ENCODE results near the gene LILRA6. TPM values are rescaled to one million over a fixed set of nuclear protein-coding genes. Genes with fewer than 3 reads are reported as not detected.
"Not testable (repeated sequence)": the region's sequence is repeated elsewhere in the genome, so short reads cannot be mapped to it uniquely, and the experiment has no call there.

Gene LILRA6
- total and polyA plus RNA-seq, 3 donors from 2014 or later = 0.37 to 2.7 (median 1.5) TPM

- DNase-seq = peak; percentile 78
- Histone ChIP-seq H3K27ac (peak overlapping the region; percentile 47 to 75), H3K9me3 (no peaks in the 10 kb centered on the region), H3K27me3 (no peaks in the 10 kb centered on the region), H3K4me1 (peaks cover 64% of the 10 kb centered on the region), H3K4me3 (no peak overlapping the region), H3K36me3 (ENCODE audit: low read depth, missing control alignments) (no peaks in the 10 kb centered on the region)
- intact Hi-C loops (cut with DNase I; ENCODE audit: low total_unique reads) = no loop called here
- no peak for TF ChIP-seq POLR2A (IDR thresholded peaks at IDR 0.05)
- TF ChIP-seq, protein P1, sequence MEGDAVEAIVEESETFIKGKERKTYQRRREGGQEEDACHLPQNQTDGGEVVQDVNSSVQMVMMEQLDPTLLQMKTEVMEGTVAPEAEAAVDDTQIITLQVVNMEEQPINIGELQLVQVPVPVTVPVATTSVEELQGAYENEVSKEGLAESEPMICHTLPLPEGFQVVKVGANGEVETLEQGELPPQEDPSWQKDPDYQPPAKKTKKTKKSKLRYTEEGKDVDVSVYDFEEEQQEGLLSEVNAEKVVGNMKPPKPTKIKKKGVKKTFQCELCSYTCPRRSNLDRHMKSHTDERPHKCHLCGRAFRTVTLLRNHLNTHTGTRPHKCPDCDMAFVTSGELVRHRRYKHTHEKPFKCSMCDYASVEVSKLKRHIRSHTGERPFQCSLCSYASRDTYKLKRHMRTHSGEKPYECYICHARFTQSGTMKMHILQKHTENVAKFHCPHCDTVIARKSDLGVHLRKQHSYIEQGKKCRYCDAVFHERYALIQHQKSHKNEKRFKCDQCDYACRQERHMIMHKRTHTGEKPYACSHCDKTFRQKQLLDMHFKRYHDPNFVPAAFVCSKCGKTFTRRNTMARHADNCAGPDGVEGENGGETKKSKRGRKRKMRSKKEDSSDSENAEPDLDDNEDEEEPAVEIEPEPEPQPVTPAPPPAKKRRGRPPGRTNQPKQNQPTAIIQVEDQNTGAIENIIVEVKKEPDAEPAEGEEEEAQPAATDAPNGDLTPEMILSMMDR (IDR thresholded peaks at IDR 0.05) = no peak
- WGBS, 2 donors = 63 to 76% methylated on average over 17 to 18 of the region's 18 CpGs
Measured at GRCh38 chr19:54207983-54208783, 34.4 kb downstream of the LILRA6 start.

DNA sequence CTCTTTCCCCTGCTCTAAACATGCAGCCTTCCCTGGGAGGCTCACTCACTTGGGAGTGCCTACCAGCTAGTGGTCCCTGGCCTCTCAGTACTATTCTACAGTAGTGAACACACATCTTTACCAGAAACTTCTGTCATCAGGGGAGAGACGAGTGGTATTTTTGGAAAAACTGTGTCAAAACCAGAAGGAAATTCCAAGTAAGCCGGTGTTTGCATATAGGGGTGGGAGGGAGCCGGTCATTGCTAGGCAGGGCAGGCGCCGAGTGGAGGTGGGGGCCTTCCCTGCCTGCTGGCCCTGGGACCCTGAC, 35.0 kb downstream of the LILRA6 start:
- TF ChIP-seq, protein P1 (IDR thresholded peaks at IDR 0.05) = no peak
- TF ChIP-seq POLR2A (IDR thresholded peaks at IDR 0.05) = no peak
- no peak overlapping the region for H3K4me3 ChIP-seq
- H3K9me3 ChIP-seq = no peaks in the 10 kb centered on the region
- H3K36me3 ChIP-seq (ENCODE audit: low read depth, missing control alignments) = no peaks in the 10 kb centered on the region
- WGBS, 2 donors = 60 to 71% methylated on average over 5 of the region's 5 CpGs
- no peaks in the 10 kb centered on the region for H3K27me3 ChIP-seq
- H3K27ac ChIP-seq = peak overlapping the region; percentile 47 to 75
- peaks cover 70% of the 10 kb centered on the region for H3K4me1 ChIP-seq
- intact Hi-C loops (cut with DNase I; ENCODE audit: low total_unique reads) = no loop called here
- DNase-seq = no peak

GRCh38 chr19:54207193-54207592, 35.4 kb downstream of the LILRA6 start:
- intact Hi-C loops (cut with DNase I; ENCODE audit: low total_unique reads); H3K36me3 ChIP-seq (ENCODE audit: low read depth, missing control alignments): not testable (repeated sequence)
- H3K27ac ChIP-seq = peak overlapping the region; percentile 47 to 75

DNA sequence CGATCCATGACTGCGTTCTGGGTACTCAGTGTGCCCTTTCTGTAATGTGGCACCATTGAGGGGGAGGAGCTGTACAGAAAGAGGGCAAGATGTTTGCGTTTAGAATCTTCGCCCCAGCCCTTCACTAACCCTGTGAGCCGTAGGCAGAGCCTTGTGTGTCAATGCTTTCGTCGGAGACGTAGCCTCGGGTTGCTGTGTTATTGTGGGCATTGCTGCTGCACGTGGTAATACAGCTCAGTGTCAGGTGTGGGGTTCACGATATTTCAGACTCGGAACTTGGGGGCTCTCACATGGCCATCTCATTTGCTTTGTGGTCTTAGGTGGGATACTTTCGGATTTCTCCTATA, 35.8 kb downstream of the LILRA6 start:
- peak overlapping the region; percentile 47 to 75 for H3K27ac ChIP-seq
- no peaks in the 10 kb centered on the region for H3K27me3 ChIP-seq
- H3K4me1 ChIP-seq = peaks cover 78% of the 10 kb centered on the region
- intact Hi-C loops (cut with DNase I; ENCODE audit: low total_unique reads) = no loop called here
- TF ChIP-seq POLR2A (IDR thresholded peaks at IDR 0.05) = no peak
- TF ChIP-seq, protein P1 (IDR thresholded peaks at IDR 0.05) = no peak
- no peaks in the 10 kb centered on the region for H3K9me3 ChIP-seq
- H3K36me3 ChIP-seq (ENCODE audit: low read depth, missing control alignments) = no peaks in the 10 kb centered on the region
- no peak overlapping the region for H3K4me3 ChIP-seq
- no peak for DNase-seq
- WGBS, 2 donors = 74 to 84% methylated on average over 11 to 13 of the region's 13 CpGs

More at GRCh38 chr19:54207193-54207592, 35.4 kb downstream of the LILRA6 start:
- H3K4me1 ChIP-seq = peaks cover 74% of the 10 kb centered on the region
- not testable (repeated sequence) for H3K27me3 ChIP-seq, H3K4me3 ChIP-seq, DNase-seq, H3K9me3 ChIP-seq
- WGBS, 2 donors = 69 to 78% methylated on average over 23 of the region's 23 CpGs

- intact Hi-C loops (cut with DNase I; ENCODE audit: low total_unique reads) = no loop called here
- peaks cover 81% of the 10 kb centered on the region for H3K4me1 ChIP-seq
- H3K4me3 ChIP-seq = no peak overlapping the region
- no peak for DNase-seq
- no peaks in the 10 kb centered on the region for H3K27me3 ChIP-seq
- TF ChIP-seq POLR2A (IDR thresholded peaks at IDR 0.05) = no peak
- TF ChIP-seq, protein P1 (IDR thresholded peaks at IDR 0.05) = no peak
- 90 to 92% methylated on average over 18 to 27 of the region's 27 CpGs for WGBS, 2 donors
- H3K9me3 ChIP-seq = no peaks in the 10 kb centered on the region
- H3K36me3 ChIP-seq (ENCODE audit: low read depth, missing control alignments) = no peaks in the 10 kb centered on the region
- H3K27ac ChIP-seq = peak overlapping the region; percentile 44 to 75
Measured at GRCh38 chr19:54206030-54206830, 36.4 kb downstream of the LILRA6 start.
